DMS 273 (cell line): ENCODE measurements around the gene RPS14.
"Not testable (repeated sequence)": the region's sequence is repeated elsewhere in the genome, so short reads cannot be mapped to it uniquely, and the experiment has no call there.

Experiments used
- DNase-seq: peaks from one replicate; lab custom pipeline; 2025; ENCODE audit not compliant: unreplicated experiment; lab: John Stamatoyannopoulos, UW

RPS14 gene

DNA sequence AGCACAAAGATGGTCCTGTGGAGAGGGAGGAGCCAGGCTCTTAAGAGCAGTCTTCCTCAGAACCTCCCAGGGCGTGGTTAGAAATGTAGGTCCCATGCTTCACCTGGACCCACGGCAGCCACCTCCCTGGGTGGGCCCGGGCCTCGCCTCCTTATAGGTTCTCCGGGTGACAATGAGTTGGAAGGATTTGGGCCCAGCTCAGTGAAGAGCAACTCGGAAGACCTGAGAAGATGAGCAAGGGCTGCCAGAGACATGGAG, 32.1 kb upstream of the RPS14 start:
- no peak for DNase-seq

DNA sequence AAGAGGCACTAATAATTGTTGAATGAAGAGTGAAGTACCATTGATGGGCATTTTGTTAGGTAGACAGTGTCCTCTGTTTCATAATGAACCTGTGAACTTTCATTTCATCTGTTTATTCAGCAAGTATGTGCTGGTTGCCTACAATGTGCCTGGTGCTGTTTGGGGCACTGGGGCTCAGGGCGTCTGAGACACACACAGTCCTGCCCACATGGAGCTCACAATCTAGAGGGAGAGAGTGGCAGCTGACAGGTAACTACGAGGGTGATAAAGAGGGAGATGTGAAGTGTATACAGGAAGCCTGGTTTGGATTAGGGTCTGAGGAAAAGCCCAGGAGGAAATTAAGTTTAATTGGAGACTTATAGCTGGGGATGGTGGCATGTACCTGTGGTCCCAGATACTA, 29.9 kb upstream of the RPS14 start:
- no peak for DNase-seq

DNA sequence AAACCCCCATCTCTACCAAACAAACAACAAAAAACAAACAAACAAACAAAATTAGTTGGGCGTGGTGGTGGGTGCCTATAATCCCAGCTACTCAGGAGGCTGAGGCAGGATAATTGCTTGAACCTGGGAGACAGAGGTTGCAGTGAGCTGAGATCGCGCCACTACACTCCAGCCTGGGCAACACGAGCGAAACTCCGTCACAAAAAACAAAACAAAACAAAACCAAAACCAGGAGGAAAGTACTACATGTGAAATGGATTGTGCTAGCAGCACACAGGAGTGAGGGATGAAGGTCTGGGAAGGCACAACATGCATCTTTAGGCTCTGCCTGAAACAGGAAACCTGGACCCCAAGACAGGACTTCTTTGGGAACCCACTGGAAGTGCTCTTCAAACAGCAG, 27.0 kb upstream of the RPS14 start:
- DNase-seq: not testable (repeated sequence)

DNA sequence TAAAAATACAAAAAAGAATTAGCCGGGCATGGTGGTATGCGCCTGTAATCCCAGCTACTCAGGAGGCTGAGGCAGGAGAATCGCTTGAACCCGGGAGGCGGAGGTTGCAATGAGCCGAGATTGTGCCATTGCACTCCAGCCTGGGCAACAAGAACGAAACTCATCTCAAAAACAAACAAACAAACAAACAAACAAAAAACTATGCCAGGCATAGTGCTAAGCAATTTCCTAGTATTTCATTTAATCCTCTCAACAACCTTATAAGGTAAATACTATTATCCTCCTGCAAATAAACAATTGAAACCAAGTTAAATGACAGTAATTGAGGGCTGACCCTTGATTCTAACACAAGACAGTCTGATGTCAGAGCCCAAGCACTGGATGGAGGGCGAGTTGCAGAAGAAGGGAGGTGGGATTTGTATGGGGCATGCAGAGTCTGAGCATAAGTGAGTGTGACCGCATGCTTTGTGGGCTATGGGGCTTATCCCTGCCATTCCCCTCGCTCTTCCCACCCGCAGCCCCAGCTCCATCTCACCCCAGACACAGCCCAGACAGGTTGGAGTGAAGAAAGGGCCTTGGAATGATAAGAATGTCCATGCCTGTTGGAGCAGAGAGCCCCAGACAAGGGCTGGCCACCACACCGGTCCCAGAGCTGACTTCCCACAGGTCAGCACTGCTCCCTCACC, 24.3 kb upstream of the RPS14 start:
- no peak for DNase-seq

DNA sequence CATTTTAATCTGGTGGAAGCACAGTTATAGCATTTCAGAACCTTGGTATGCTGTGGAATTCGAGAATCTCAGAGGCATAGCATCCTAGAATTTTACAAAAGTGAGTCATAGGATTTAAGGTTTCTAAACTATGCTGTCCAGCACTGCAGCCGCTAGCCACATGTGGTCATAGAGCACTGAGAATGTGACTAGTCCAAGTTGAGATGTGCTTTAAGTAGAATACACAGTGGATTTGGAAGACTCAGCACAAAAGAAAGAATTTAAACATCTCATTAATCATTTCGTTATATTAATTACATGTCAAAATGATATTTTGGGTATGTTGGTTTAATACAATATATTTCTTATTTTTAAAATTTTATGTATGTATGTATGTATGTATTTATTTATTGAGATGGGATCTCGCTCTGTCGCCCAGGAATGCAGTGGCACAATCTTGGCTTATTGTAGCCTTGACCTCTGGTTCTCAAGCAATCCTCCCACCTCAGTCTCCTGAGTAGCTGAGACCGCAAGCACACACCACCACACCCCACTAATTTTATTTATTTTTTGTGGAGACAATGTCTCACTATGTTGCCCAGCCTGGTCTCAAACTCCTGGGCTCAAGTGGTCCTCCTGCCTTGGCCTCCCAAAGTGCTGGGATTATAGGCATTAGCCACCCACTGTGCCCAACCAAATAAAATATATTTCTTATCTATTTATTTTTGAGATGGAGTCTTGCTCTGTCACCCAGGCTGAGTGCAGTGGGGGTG, 20.4 kb upstream of the RPS14 start:
- no peak for DNase-seq

DNA sequence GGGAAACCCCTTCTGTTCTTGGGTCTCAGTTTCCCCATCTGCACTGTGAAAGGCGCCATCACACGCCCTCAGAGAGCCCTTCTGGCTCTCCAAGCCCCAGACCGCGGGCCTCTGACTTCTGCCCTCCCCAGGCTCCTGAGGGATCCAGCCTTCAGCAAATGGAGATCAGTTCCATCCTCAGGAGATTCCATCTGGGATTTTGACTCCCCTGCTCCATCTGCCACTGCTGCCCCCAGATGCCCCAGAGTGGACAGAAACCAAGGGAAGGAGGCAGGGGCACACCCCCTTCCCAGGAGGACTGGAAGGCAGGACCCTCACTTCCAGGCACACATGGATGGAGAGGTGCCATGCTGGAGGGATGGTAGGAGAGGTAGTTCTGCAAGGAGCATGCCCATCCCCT, 18.7 kb upstream of the RPS14 start:
- DNase-seq: peak; percentile 72

DNA sequence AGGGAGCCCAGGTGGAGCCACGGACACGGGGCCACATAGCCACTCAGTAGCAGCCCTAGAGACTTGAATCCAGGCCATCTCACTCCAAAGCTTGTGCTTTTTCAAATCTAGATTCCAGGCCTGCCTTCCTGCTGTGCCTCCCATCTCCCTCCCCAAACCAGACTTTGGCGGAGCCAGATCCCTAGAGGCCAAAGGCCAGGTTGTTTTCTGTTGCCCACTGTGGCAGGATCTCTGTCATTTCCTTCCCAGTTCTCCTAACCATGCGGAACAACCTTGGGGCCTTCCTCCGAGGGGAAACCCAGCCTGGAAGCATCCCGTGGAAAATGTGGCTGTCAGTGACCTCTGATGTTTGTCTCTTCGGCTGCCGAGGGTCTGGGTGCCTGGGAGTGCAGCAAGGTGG, 16.4 kb upstream of the RPS14 start:
- no peak for DNase-seq

DNA sequence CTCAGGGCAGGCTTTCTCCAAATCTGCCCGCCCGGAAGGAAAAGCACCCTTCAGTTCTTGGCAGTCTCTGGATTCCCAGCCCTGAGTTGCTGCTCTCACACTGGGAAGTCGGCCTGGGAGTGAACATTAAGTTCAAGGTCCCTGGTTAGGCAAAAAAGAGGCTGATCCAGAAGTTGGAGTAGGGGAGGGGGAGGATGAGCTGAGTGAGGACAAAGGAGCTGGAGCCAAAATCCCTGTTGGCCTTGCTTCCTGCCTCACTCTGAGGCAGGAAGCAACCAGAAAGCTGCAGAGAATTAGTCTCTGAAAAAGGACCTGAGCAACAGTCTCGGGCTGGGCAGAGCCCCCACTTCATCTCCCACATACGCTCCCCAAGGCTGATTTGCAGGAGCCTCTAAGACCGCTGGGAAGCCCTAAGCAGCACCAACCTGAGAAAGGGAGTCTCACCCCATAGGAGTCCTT, 15.0 kb upstream of the RPS14 start:
- DNase-seq: no peak

DNA sequence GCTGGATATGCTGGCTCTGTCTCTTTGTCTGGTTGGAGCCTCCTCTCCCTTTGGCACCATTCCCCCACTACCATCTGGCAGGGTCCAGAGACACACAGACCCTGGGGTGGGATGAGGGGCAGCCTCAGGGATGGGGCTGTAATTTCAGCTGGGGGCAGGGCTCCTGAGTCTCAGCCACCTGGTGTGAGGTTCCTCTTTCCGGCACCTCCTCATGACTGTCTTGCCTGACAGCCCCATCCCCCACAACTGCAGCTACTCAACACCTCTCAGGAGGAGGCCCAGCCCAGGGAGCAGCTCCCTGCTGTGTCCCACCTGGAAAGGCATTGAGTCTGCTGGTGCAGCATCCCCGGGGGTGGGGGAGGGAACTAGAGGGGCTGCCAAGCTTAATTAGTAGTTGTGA, 11.7 kb upstream of the RPS14 start:
- DNase-seq: peak; percentile 94

DNA sequence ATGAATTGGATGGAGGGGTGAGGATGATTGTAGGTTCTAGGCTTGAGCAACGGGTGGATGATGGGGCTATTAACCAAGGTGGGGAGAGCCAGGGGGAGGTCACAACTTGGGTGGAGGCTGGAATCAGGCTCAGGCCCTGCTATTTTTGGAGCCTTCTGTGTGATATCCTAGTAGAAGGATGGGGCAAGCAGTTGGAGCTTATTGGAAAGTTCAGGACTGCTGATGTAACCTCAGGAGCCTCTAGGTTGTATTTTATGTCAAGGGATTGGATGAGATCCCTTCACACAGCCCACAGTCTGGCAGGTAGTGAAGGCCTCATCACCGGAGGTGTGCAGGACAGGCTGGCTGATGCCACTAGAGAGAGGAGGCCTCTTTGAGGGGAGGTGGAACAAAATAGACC, 11.2 kb upstream of the RPS14 start:
- no peak for DNase-seq

DNA sequence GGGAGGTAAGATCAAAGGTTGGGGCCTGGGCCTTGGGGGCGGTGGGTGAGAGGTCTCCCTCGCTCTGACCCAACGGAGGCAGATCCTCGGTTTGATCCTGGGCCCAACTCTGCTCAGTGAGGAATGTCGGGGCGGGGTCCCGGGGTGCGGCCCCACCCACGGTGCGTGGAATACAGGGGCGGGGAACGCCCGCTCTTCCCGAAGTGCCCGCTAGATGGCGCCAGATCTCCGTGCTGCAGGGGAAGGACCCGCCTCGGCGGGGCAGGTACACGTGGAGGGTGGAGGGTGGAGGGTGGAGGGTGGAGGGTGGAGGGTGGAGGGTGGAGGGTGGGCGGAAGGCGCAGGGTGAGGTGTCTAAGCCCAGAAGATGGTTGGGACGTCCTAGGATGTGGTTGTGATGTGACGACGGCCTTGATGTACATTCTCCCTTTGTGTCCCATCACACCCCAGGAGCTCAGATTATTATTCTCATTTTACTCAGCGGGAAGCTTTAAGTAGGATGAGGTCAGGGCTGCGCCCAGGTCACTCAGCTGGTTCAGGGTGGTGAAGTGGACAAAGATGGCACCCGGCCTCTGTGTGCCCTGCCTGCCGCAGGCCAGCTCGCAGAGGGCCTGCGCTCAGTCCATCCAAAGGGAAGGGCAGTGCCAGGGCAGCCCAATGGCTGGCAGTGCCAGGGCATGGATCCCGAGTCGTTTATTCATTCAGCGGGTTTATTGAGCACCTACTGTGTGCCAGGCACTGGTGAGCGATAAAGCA, 9.4 kb upstream of the RPS14 start:
- DNase-seq: peak; percentile 91

DNA sequence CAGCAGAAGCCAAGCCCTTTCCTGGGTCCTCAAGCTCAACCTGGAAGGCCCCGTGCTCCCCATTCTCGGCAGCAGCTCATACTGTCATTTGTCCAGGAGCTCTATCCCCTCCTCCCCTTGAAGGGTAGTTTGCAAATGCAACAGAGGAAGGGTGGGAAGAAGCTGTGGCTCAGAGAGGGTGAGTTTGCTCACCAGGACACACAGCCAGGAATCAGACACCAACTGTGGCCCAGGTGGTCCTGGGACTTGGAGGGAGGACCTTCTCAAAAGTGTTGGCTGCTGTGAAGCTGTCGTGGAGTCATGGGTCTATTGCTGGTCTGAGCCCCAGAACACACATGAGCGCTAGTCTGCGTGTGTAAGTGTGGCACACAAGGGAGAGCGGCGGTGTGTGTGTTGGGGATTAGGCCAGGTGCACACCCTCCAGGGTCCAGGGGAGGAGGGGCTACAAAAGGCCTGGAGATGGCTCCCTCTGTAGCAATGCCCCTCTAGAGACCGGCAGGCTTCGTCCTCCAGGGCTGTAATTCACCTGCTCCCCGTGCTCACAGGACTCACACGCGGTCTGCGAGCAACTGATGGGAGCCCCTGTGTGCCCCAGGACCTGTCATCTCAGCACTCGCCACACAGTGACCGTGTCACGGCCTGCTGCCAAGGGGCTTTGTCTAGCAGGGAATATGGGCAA, 8.2 kb upstream of the RPS14 start:
- no peak for DNase-seq

DNA sequence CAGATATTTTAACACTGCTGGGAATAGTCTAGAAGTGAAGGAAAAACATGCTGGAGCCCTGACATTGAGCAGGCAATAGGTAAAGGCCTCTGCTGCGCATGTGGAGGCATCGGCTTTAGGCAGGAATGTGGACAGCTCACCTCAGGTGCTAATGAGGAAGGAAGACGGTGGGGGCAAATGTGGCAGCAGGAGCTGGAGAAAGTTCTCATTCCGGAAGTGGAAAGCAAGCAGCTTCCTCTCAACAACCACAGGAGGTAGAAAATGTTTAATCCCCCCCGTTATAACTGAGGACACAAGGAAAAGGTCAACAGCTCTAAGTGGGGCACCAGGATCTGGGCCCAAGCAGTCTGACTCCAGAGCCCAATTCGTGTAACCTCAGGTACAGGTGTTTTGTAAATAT, 7.6 kb upstream of the RPS14 start:
- DNase-seq: no peak

DNA sequence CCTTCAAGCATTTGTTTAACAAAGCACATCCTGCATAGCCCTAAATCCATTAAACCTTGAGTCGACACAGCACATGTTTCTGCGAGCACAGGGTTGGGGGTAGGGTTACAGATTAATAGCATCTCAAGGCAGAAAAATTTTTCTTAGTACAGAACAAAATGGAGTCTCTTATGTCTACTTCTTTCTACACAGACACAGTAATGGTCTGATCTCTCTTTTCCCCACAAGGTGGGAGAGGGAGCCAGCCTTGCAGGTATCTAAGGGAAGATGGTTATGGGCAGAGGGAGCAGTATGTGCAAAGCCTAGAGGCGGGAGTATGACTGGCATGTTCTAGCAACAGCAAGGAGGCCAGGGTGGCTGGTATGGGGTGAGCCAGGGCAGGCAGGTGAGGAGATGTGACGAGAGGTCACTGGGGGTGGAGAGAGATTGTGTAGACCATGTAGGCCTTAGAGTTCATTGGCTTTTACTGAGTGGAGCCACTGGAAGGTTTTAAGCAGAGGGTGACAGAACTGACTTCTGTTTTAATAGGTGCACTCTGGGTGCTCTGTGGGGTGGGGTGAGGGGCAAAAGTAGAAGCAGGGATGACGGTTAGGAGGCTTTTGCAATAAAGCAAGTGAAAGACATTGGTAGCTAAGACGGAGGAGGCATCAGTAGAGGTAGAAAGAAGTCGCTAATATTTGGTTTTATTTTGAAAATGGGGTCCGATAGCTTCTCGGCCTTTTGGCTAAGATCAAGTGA, 5.1 kb upstream of the RPS14 start:
- no peak for DNase-seq

DNA sequence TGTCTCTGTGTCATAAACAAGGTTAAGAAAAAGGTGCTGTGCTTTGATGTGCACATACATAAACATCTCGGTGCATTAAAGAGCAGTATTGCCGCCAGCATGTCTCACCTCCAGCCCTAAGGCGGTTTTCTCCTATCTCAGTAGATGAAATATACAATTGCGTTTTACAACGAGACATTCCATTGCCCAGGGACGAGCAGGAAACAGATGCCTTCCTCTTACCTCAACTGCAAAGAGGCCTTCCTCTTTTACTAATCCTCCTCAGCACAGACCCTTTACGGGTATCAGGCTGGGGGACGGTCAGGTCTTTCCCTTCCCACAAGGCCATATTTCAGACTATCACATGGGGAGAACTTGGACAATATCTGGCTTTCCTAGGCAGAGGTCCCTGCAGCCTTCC, 4.5 kb upstream of the RPS14 start:
- not testable (repeated sequence) for DNase-seq

DNA sequence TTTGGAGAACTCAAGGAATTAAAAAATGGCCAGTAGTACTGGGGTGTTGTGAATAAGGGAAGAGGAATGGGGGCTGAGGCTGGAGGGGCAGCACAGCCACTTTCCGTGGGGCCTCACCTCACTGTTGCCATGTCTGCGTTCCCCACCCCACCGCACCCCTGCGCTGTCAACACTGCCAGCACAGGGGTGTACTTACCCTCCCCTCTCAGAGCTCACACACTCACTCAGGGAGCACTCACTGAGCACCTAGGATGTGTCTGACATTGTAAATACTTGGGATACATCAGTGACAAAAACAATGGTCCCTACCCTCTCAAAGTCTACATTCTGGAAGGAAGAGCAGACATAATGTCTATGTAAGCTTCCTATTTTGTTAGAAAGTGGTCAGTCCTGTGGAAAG, 3.4 kb upstream of the RPS14 start:
- no peak for DNase-seq

DNA sequence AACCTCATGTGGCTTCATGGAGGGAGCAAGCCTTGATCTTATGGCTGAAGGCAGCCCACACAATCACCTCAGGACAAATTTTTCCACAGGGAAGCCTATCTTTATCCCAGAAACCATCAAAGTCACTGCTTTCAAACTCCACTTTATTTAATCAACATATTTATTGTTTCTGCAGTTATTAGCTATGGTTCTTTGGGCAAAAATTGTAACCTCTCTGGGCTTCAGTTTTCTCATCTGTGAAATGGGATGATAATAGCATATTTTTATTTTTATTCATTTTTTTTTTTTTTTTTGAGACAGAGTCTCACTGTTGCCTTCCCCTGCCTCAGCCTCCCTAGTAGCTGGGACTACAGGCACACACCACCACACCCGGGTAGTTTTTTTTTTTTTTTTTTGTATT, 2.1 kb upstream of the RPS14 start:
- no peak for DNase-seq

DNA sequence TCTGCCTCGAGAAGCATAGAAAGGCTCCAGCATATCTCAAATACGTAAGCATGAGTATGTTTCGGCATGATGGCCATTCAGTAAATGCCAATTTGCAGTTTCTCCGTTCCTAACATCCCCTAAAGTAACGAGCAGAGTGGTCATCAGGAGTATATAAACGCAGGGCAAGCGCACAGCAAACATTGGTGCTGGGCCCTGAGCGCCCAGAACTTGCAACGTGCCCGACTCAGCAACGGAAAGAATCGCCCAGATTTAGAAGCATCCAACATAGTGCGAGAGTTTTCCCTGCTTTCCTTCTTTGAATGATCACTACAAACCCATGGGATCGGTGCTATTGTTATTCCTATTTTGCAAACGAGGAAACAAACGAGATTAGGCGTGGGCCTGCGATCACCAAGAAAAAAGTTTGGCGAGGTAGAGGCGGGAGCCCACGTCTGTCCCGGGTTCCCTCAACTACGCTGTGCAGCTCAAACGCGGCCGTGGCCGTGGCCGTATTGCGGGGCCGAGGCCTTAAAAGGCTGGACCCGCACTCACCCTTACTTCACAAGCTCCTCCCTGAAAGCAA, 505 bp downstream of the RPS14 start:
- no peak for DNase-seq

DNA sequence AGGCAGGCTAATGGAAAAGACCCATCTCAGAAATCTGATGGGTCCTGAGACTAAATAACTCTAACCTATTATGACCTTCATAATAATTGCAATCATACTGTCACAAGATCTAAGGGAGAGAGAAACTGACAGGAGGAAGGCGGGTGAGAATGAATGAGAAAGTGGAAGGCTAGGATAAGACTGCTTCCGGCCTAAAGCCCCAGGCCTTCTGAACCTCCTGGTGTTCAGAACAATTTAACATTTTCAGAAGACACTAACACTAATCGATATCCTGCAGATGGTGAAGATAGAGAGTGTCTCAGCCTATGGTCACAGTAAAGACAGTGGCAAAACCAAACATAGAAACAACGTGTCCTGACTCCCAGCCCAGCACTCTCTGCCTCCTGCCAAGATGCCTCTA, 1.2 kb downstream of the RPS14 start:
- DNase-seq: no peak

DNA sequence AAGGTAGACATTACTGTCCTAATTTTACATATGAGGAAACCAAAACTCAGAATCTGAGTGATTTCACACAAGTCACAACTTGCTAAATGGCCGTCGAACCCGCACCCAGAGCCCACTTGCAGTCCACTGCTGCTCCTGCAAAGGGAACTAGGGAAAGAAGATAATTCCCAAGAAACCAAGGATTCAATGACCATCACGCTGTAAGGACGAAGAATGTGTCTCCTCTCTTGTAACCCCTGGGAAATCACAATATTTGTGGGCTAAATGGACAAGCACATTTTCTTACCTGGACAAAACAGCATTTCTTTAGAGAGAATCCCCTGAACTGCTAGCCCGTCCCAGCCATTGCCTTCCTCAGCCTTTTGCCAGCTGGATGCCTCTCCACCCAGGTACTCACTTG, 2.4 kb downstream of the RPS14 start:
- DNase-seq: no peak

DNA sequence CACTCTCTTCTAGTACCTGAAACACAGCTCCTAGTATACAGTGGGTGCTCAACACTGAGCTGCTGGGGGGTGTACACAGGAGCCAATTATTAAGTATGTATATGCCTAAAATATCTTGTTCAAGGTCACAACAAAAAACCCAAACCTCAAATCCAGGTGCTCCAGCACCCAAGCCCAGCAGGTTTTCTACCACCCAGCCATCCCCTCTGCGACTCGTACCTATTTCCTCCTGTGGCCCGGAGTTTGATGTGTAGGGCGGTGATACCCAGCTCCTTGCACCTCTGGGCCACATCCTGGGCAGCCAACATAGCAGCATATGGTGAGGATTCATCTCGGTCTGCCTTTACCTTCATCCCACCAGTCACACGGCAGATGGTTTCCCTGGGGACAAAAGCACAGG, 3.0 kb downstream of the RPS14 start:
- DNase-seq: peak; percentile 39
